H1 (cell line): ENCODE measurements around the gene DVL2. TPM values are rescaled to one million over a fixed set of nuclear protein-coding genes. Genes with fewer than 3 reads are reported as not detected.

Experiments used
- CHD7 ChIP-seq: fragments of 300-600 bp; sonication (generic); IDR thresholded peaks from 2 replicates; pipeline ENCODE4 v1.7.1; 2012; ENCODE audit warnings: low read length, moderate library complexity, mild to moderate bottlenecking, inconsistent platforms; ENCODE audit not compliant: insufficient replicate concordance
- CTCF ChIP-seq, 3 experiments: IDR thresholded peaks; 1 replicate in 2 of 3; 2 replicates in 1 of 3; pipeline versions ENCODE4 v1.5.1 to v1.6.1; 2011; ENCODE audit warnings: low read length in 3 of 3, mild to moderate bottlenecking in 3 of 3, inconsistent platforms in 2 of 3, low read depth in 1 of 3, moderate library complexity in 1 of 3; ENCODE audit not compliant: insufficient read depth in 1 of 3; ENCODE audit errors: control extremely low read depth in 1 of 3
- NANOG ChIP-seq: IDR thresholded peaks from 2 replicates; pipeline ENCODE4 v1.6.1; 2011; ENCODE audit warnings: low read length, low read depth, mild to moderate bottlenecking, inconsistent platforms; ENCODE audit not compliant: insufficient read depth, poor library complexity, severe bottlenecking
- SIN3A ChIP-seq, 2 experiments: IDR thresholded peaks in 1 of 2; conservative IDR thresholded peaks in 1 of 2; 2 replicates each; pipeline ENCODE4 v1.6.1; 2011 to 2012; ENCODE audit warnings: low read length in 2 of 2, improper control_type of control experiment in 1 of 2, low read depth in 1 of 2, mild to moderate bottlenecking in 1 of 2
- YY1 ChIP-seq: IDR thresholded peaks from 2 replicates; pipeline ENCODE4 v1.6.1; 2011; ENCODE audit warnings: low read depth, mild to moderate bottlenecking, low read length
- polyA plus RNA-seq, 7 experiments: library from polyadenylated mRNA; depleted of rRNA in 3 of 7; stranded (reverse) in 5 of 7; unstranded in 2 of 7; fragments of >200 nt in 5 of 7; fragments of 200-250 nt in 2 of 7; gene quantifications; 1 replicate in 5 of 7; 2 replicates in 1 of 7; 4 replicates in 1 of 7; pipeline versions ENCODE4 v1.2.1 to v1.2.3, GENCODE V29; 2011 to 2013; ENCODE audit warnings: missing spikeins in 2 of 7, mixed read lengths in 2 of 7
- total RNA-seq: library from RNA; stranded (reverse); fragmentation: NEBNext Ultra II Directional; extraction: Animal tissue kit (Norgen Biotek cat#: 25700); gene quantifications from 2 replicates; pipeline ENCODE4 v1.2.1, GENCODE V29; 2021

Gene DVL2
- total and polyA plus RNA-seq, 2 of the 8 experiments (the other 6 are each of a cell fraction or from before 2014, with no cell fraction given): 19.0 to 59.6 TPM

GRCh38 chr17:7214300-7215135, 19.8 kb downstream of the DVL2 start (continued):
- TF ChIP-seq CHD7: no peak
- peak; percentile 32 to 76 (median 63) for TF ChIP-seq CTCF (IDR thresholded peaks at IDR 0.05; ENCODE audit: control extremely low read depth in 1 of 3, insufficient read depth in 1 of 3, low read depth in 1 of 3, low read length in 3 of 3)
- TF ChIP-seq SIN3A (conservative IDR thresholded peaks at IDR 0.05 in 1 of 2, IDR thresholded peaks at IDR 0.05 in 1 of 2; ENCODE audit: low read depth in 1 of 2, low read length in 2 of 2): peak; percentile 55 to 94; a peak in 1 of 4 replicates
- TF ChIP-seq NANOG: peak; percentile 67
- peak; percentile 73; the same call in 1 of the 2 replicates for TF ChIP-seq YY1
